ENCODE results near the gene GDPD5.

Gene GDPD5

DNA sequence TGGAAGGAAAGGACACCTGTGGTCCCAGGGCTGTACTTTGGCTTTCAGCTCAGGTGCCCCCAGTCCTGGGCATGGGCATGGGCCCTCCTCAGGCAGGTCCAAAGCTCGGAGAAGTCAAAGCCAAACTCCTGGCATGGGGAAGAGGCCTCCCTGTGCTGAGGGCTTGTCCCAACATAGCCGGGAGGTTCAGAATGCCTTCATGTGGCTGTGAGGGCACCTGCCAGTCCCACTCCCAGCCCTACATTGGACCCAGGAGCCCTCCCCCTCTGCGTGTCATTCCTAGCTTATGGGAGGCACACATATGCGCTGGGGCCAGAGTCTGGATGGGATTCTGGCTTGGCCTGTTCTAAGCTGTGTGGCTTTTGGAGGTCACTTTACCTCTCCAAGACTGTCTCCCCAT lies 91.7 kb downstream of the GDPD5 start:
- peaks cover 0 to 6% of the 10 kb centered on the region in 2 donors for H3K9me3 Mint-ChIP-seq
- H3K27ac Mint-ChIP-seq, result no peak overlapping the region
- peaks cover 52% of the 10 kb centered on the region for H3K27me3 Mint-ChIP-seq
- DNase-seq (no peak), ATAC-seq (no peak)
- H3K4me3 Mint-ChIP-seq, result no peak overlapping the region
- peaks cover 25% of the 10 kb centered on the region for H3K4me1 Mint-ChIP-seq

DNA sequence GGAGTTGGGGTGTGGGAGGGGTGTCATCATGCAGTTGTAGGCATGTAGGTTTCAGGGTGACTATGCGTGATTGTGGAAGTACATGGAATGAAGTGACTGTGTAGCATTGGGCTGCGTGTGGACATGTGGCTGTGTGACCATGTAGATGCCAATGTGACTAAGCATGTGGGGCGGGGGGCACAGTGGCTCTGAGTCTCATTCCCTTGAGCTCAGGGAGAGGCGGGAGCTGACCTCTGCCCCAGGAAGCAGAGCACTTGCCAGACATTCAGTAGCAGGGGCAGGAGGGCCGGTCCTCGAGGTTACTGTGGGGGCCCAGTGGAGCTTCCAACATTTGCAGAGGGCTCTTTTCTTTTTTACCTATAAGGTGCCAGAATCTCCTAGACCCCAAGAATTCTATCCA lies 92.3 kb downstream of the GDPD5 start:
- Mint-ChIP-seq H3K4me1 (peaks cover 31% of the 10 kb centered on the region), H3K27me3 (peaks cover 58% of the 10 kb centered on the region), H3K4me3 (no peak overlapping the region), H3K9me3 (peaks cover 0 to 11% of the 10 kb centered on the region in 2 donors), H3K27ac (peak overlapping the region in 1 of 2 donors; percentile 48)
- ATAC-seq, result no peak
- no peak for DNase-seq

DNA sequence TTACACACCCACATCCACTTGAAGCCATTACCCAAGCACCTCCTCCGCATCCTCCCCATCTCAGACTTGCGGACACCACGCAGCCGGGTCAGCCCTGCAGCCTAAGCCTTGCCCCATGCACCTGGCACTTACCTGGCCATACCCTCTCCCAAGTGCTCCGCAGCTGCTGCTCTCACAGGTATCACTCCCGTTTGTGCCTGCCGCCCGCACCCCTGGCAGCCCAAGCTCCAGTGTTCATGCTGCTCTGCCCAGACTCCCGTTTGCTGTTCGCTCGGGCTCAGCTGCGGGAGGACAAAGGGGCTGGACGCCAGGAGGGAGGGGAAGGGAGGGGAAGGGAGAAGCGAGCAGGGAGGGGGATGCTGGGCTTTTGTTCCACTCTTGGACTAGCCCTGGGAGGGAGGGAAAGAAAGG lies 92.8 kb downstream of the GDPD5 start, which contains the start of gene KLHL35:
KLHL35 (minus strand) TSS at position 293 of the 411 bp plus-strand sequence. CDS start 2,574 bp downstream, outside the sequence.
- H3K4me1 Mint-ChIP-seq, result peaks cover 35% of the 10 kb centered on the region
- H3K9me3 Mint-ChIP-seq, result peaks cover 0 to 11% of the 10 kb centered on the region in 2 donors
- H3K27ac Mint-ChIP-seq, result peak within 1 kb of the TSS in 1 of 2 donors; percentile 48
- peaks cover 64% of the 10 kb centered on the region for H3K27me3 Mint-ChIP-seq
- ATAC-seq (no peak), DNase-seq (no peak)
- no peak within 1 kb of the TSS for H3K4me3 Mint-ChIP-seq

DNA sequence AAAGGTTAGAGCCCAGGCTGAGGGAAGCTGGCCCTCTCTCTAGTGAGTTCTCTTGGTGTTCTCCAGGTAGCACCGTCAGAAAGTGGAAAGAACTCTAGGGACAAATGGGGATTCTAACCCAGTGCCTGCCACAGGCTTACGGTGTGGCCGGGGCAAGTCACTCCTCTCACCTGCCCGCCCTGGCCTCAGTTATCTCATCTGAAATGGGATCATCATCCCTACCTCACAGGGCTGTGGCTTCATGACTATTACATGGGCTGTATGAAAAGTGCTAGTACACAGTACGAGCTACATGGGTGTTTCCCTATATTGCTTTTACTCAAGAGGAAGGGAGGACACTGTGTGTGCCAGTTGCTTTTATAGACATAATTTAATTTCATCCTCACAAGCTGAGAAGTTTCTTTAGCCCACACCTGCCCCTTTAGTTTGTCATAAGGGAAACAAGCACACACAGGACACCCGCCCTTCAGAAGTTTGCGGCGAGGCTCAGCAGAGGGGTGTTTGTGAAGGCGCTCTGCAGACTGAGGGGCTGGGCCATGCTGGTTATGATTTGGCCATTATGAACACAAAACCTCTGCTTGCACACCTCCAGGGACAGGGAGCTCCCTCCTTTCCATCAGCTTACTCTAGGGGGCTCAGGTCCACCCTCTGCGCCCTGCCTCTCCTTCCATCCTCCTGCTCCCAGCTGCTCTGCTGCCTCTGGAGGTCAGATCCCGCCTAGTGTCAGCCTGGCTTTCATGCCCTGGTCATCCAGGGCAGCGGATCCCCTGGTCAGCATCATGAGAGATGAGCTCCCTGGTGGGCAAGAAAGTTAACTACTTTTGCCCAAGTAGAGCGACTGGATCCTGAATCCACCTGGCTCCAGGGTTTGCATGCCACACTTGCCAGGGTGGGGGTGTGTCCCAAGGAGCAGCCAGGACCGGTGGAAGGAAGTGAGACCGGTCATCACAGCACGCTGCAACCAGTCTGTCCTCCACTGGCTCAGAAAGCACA lies 93.9 kb downstream of the GDPD5 start:
- H3K4me1 Mint-ChIP-seq, result peaks cover 35% of the 10 kb centered on the region
- no peak for ATAC-seq
- peaks cover 0 to 11% of the 10 kb centered on the region in 2 donors for H3K9me3 Mint-ChIP-seq
- peak overlapping the region in 1 of 2 donors; percentile 57 for H3K4me3 Mint-ChIP-seq
- H3K27ac Mint-ChIP-seq, result no peak overlapping the region
- peaks cover 66% of the 10 kb centered on the region for H3K27me3 Mint-ChIP-seq
- no peak for DNase-seq

DNA sequence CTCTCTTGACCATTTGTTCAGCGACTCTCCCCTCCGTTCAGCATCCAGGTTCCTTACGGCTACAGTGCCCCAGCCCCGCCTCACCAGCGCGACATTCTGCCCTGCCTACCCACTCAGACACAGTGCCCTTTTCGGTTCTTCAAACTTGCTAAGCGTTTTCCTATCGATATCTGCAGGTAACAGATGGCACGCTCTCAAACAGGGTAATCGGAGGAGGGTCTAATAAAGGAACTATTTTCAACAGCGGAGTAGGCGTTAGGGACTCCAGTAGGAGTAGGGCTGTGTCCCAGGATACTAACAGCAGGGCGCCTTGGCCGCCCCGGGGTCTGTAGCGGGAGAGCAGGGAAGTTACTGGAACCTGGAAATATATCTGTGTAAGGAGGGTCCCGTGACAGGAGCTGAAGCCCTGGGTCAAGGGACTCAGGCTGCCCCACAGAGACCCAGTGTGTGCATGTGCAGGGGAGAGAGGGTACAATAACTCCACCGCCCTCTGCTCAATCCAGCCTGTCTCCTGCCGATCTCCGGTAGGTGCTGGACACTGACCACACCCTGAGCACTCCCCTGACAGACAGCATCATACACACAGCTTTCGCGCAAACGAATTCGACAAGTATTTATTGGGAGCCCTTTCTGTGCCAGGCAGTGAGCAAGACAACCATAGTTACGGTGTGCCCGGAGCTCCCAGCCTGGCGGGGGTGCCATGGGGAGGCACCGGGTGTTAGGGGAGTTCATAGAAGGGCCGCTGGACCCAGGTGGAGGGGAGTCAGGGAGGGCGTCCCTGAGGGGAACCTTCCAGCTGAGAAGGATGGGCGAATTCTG lies 94.8 kb downstream of the GDPD5 start:
- peaks cover 35% of the 10 kb centered on the region for H3K4me1 Mint-ChIP-seq
- peaks cover 0 to 11% of the 10 kb centered on the region in 2 donors for H3K9me3 Mint-ChIP-seq
- no peak for DNase-seq
- no peak for ATAC-seq
- H3K4me3 Mint-ChIP-seq, result peak overlapping the region; percentile 74 to 86
- H3K27ac Mint-ChIP-seq, result no peak overlapping the region
- H3K27me3 Mint-ChIP-seq, result peaks cover 66% of the 10 kb centered on the region

DNA sequence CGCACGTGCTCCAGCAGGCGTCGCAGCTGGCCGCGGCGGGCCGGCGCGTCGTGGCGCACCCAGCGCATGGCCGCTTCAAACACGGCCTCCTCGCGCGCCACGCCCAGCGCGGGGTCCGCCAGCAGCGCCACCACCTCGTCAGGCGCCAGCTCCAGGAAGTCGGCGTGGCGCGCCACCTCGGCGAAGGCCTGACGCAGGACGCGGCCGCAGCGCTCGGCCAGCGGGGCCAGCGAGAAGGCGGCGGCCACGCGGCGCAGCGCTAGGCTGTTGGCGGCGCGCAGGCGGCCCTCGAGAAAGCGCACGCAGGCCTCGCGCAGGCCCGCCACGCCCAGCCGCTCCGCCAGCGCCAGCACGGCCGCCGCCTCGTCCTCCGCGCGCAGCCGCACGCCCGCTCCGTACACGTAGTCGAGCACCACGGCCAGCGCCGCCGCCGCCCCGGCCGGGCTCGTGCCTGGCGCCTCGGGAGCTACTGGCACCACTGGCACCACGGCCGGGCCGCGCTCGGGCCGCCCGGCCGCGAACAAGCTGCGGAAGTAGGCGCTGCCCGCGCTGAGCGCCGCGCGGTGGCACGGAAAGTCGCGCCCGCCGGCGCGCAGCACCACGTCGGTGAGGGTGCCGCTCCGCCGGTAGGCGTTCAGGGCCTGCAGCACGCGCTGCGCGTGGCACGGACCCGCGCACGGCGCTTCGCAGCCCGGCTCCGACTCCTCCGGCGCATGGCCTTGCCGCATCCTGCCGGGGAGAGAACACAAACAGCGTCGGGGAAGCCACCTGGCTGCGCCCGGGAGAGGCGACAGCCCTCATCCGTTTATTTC lies 95.6 kb downstream of the GDPD5 start:
- no peak overlapping the region for H3K27ac Mint-ChIP-seq
- H3K4me3 Mint-ChIP-seq, result peak overlapping the region; percentile 74 to 86
- H3K27me3 Mint-ChIP-seq, result peaks cover 66% of the 10 kb centered on the region

DNA sequence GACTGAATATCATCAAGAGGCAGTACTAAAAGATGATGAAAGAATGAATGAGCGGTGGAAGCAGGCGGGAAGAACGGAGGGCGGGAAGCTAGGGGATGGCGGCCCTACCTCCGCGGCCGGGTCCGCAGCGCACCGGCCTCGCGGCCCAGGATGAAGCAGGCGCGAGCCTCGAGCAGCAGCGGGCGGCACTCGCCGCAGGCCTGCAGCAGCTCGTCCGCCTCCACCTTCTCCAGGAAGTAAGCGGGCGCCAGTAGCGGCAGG lies 96.2 kb downstream of the GDPD5 start:
- Mint-ChIP-seq H3K9me3 (peaks cover 0 to 11% of the 10 kb centered on the region in 2 donors), H3K4me3 (peak overlapping the region; percentile 67 to 80), H3K27me3 (peaks cover 63% of the 10 kb centered on the region), H3K4me1 (peaks cover 35% of the 10 kb centered on the region), H3K27ac (no peak overlapping the region)
- ATAC-seq, result no peak
- DNase-seq, result no peak

More for the DNA sequence above, 95.6 kb downstream of the GDPD5 start:
- peak; percentile 58 to 62 for DNase-seq
- ATAC-seq, result peak; percentile 73
- H3K9me3 Mint-ChIP-seq, result peaks cover 0 to 11% of the 10 kb centered on the region in 2 donors
- H3K4me1 Mint-ChIP-seq, result peaks cover 35% of the 10 kb centered on the region

DNA sequence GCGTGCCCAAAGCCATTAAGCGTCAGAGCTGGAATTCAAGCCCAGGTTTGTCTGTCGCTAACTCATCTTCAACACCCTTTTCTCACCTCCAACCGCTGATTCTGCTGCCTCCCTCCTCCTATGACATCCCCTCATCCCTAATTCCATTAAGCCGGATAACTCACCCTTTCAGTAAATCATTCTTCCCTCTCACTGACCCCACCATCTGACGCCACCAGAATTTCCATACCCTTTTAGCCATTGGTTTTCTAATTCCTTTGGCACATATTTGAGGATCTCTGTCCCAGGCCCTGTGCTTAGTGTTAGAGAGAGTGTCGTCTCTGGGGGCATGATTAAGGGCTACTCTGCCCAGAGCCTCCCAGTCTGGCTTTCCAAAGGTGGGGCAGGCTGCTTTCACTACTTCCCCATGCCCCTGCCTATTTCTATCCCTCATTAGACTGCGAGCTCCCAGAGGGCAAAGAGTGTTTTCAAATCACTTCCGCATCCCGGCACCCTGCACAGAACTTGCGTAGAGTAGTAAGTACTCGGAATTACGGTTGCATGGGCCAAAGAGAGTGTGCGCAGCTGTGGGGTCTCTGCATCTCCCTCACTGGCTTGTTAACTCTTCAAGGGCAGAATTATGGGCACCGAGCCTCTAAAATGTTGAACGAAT lies 96.6 kb downstream of the GDPD5 start:
- Mint-ChIP-seq H3K27ac (no peak overlapping the region), H3K27me3 (peaks cover 59% of the 10 kb centered on the region), H3K4me1 (peaks cover 35% of the 10 kb centered on the region), H3K4me3 (peak overlapping the region; percentile 67 to 80), H3K9me3 (peaks cover 0 to 11% of the 10 kb centered on the region in 2 donors)
- DNase-seq, result no peak
- no peak for ATAC-seq

DNA sequence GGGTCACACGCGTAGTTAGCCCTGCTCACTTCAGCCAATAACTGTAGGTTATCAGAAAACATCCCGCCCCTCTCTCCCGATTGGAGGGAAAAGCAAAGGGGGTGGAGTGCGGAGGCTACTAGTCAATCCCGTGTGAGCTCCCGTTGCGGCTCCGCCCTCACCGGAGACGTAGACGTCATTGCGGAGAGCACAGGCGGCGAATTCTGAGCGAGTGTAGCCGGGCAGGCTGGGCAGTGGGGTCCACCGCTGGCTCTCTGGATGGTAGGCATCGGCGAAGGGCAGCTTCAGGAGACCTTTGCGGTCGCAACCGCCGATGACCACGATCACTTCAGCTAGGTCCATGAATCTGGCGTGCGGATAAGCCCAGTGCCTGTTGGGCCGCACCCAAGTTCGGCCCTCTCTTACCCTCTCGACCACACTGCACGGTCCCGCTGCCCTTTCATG lies 97.4 kb downstream of the GDPD5 start:
- H3K27ac Mint-ChIP-seq, result no peak overlapping the region
- peaks cover 0 to 11% of the 10 kb centered on the region in 2 donors for H3K9me3 Mint-ChIP-seq
- H3K4me1 Mint-ChIP-seq, result peaks cover 35% of the 10 kb centered on the region
- H3K4me3 Mint-ChIP-seq, result peak overlapping the region; percentile 79 to 80
- H3K27me3 Mint-ChIP-seq, result peaks cover 51% of the 10 kb centered on the region
- peak; percentile 67 to 83 for DNase-seq
- peak; percentile 79 for ATAC-seq

DNA sequence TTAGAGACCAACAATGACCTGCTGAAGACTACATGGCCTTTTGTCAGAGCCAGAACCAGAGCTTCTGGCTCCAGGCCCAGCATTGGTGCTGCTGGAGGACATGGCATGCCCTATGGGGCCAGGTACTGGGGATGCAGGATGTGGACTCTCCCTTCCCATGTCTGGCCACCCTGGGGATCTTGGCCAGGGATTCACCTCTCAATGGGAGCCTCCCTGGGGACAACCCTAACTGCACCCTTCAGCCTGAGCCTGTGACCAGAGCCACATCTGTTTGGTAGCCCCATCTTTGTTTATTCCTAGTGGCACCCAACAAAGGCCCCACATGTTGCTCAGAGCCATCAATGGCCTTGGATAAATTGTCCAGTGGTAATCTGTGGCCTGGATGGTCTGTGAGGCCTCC lies 98.6 kb downstream of the GDPD5 start:
- Mint-ChIP-seq H3K4me1 (peaks cover 29% of the 10 kb centered on the region), H3K27ac (no peak overlapping the region), H3K27me3 (peaks cover 40% of the 10 kb centered on the region), H3K4me3 (no peak overlapping the region), H3K9me3 (peaks cover 0 to 11% of the 10 kb centered on the region in 2 donors)
- ATAC-seq (no peak), DNase-seq (no peak)

DNA sequence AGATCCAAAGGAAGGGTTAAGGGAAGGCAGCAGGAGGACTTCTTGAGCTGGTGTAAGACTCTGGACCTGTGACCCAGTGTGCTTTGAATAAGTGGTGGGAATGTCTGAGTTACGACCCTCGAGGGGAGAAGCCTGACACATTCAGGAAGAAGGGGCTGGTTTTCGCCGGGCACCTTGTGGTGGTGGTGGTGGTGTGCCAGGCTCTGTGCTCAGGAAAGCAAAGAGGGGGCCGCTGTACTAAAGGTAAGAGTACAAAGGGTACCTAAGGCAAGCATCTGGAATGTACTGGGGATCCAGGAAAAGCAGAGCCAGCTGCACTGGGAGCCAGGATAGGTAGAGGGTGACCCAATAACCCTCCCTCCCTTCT lies 99.0 kb downstream of the GDPD5 start:
- Mint-ChIP-seq H3K9me3 (peaks cover 0 to 11% of the 10 kb centered on the region in 2 donors), H3K27ac (no peak overlapping the region), H3K27me3 (peaks cover 35% of the 10 kb centered on the region), H3K4me3 (no peak overlapping the region), H3K4me1 (peaks cover 29% of the 10 kb centered on the region)
- no peak for DNase-seq
- no peak for ATAC-seq

DNA sequence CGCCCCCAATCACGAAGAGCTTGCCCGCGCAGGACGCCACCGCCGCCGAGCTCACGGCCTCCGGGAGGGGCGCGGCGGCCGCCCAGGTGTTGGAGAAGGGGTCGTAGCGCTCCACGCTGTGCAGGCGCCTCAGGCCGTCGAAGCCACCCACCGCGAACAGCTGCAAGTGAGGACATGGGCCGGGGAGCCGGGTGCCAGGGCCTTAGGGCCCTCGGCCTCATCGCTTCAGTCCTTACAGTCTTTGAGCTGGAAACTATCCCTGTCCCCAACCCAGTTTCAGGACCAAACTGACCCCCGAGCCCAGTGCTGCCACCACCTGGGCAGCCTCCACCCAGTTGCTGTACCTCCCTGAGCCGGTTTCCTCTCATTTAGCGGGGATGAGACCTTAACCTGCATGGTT lies 100.3 kb downstream of the GDPD5 start:
- Mint-ChIP-seq H3K4me3 (no peak overlapping the region), H3K9me3 (peaks cover 0 to 11% of the 10 kb centered on the region in 2 donors), H3K4me1 (peaks cover 18% of the 10 kb centered on the region), H3K27me3 (peaks cover 22% of the 10 kb centered on the region), H3K27ac (no peak overlapping the region)
- ATAC-seq, result no peak
- no peak for DNase-seq

DNA sequence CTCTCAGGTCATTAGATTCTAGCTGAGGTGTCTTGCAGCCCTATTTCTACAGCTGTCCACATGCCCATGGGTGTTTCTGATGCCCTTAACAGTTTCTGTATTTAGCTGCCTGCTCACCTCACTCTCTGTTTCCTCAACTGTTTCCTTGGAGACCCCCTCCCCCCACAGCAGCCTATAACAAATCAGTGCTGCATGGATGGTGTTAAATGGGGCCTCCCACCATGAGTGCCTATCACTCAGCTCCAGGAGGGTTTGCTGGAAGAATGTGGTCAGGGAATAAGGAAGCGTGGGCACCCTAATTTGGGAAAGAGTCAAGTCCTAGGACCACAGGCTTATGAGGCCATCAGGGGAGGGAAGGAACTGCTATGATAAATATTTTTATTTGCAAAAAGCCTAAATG lies 101.3 kb downstream of the GDPD5 start:
- ATAC-seq (no peak), DNase-seq (no peak)
- H3K27ac Mint-ChIP-seq, result no peak overlapping the region
- peaks cover 0 to 8% of the 10 kb centered on the region in 2 donors for H3K9me3 Mint-ChIP-seq
- peaks cover 14% of the 10 kb centered on the region for H3K4me1 Mint-ChIP-seq
- H3K4me3 Mint-ChIP-seq, result no peak overlapping the region
- peaks cover 17% of the 10 kb centered on the region for H3K27me3 Mint-ChIP-seq

DNA sequence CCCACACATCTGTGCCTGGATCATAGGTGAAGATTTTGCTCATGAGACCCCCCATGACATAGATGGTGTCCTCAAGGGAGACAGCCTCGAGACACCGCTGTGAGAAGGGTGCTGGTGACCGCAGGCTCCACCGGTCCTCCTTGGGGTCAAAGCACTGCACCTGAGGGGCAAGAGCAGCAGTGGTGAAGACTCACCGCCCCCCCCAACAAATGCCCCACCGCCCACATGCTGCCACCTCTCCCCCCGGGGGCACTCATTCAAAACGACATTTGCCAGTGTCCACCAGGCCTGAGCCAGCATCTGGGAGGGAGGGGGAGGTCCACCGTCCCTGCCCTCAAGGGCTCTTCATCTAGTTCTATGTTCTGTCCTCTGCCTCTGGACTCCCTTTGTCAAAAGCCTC lies 102.0 kb downstream of the GDPD5 start:
- H3K4me1 Mint-ChIP-seq, result peaks cover 7% of the 10 kb centered on the region
- H3K9me3 Mint-ChIP-seq, result peaks cover 0 to 1% of the 10 kb centered on the region in 2 donors
- no peak overlapping the region for H3K4me3 Mint-ChIP-seq
- peaks cover 10% of the 10 kb centered on the region for H3K27me3 Mint-ChIP-seq
- ATAC-seq, result no peak
- no peak for DNase-seq
- H3K27ac Mint-ChIP-seq, result no peak overlapping the region
